Muscle of leg (tissue), 11 donors: ENCODE measurements around the gene KRT84. TPM values are rescaled to one million over a fixed set of nuclear protein-coding genes. Genes with fewer than 3 reads are reported as not detected.

ENCODE experiments used
- DNase-seq: peaks from one replicate; pipeline ENCODE4 v3.0.0; 2013
- H3K27ac ChIP-seq: one replicate; pipeline ENCODE4 v1.5.1; 2013; ENCODE audit warnings: mild to moderate bottlenecking, low read length, control low read depth
- H3K27me3 ChIP-seq: one replicate; pipeline ENCODE4 v1.6.1; 2013; ENCODE audit warnings: low read length; ENCODE audit not compliant: control insufficient read depth, insufficient read depth
- H3K36me3 ChIP-seq: one replicate; pipeline ENCODE4 v1.6.1; 2013; ENCODE audit warnings: low read length; ENCODE audit not compliant: control insufficient read depth, insufficient read depth
- H3K4me1 ChIP-seq: one replicate; pipeline ENCODE4 v1.6.1; 2013; ENCODE audit warnings: low read length; ENCODE audit not compliant: control insufficient read depth, insufficient read depth
- H3K4me3 ChIP-seq: one replicate; pipeline ENCODE4 v1.5.1; 2013; ENCODE audit warnings: low read length, control low read depth
- H3K9me3 ChIP-seq: replicated peaks from 2 replicates; pipeline ENCODE4 v1.6.1; 2013; ENCODE audit warnings: low read depth, low read length; ENCODE audit not compliant: control insufficient read depth
- WGBS: methylation state at CpG from one replicate; pipeline ENCODE4 v1.1.5; 2013; ENCODE audit warnings: missing lambda C conversion rate; ENCODE audit not compliant: insufficient coverage; 5-methylcytosine and 5-hydroxymethylcytosine counted together
- polyA plus RNA-seq, 8 donors: library from polyadenylated mRNA; unstranded; fragments of 120-200 nt; gene quantifications; one replicate each; pipeline versions ENCODE4 v1.2.1 to v1.2.3, GENCODE V29; 2013; ENCODE audit warnings: inconsistent platforms in 1 of 8, low replicate concordance in 1 of 8; ENCODE audit not compliant: insufficient read length in 8 of 8, insufficient read depth in 1 of 8
- total RNA-seq: library from RNA; stranded (reverse); fragments of 120-200 nt; gene quantifications from one replicate; pipeline ENCODE4 v1.2.4, GENCODE V29; 2013

KRT84 gene
- total and polyA plus RNA-seq, 9 donors, result not detected

GRCh38 chr12:52371716-52372115 is 13.7 kb downstream of the KRT84 start:
- no peaks in the 10 kb centered on the region for H3K36me3 ChIP-seq
- 67% methylated on average over 3 of the region's 3 CpGs for WGBS
- H3K27me3 ChIP-seq, result peaks cover 14% of the 10 kb centered on the region
- H3K4me1 ChIP-seq, result peaks cover 13% of the 10 kb centered on the region
- no peak for DNase-seq
- no peaks in the 10 kb centered on the region for H3K9me3 ChIP-seq
- peak overlapping the region; percentile 25 for H3K27ac ChIP-seq
- H3K4me3 ChIP-seq, result no peak overlapping the region

- no peak overlapping the region for H3K4me3 ChIP-seq
- WGBS, result 21% methylated on average over 8 of the region's 12 CpGs
- H3K36me3 ChIP-seq, result no peaks in the 10 kb centered on the region
- H3K4me1 ChIP-seq, result peaks cover 13% of the 10 kb centered on the region
- DNase-seq, result peak; percentile 95
- peaks cover 14% of the 10 kb centered on the region for H3K27me3 ChIP-seq
- H3K27ac ChIP-seq, result peak overlapping the region; percentile 44
- no peaks in the 10 kb centered on the region for H3K9me3 ChIP-seq
Observed at GRCh38 chr12:52370926-52371608, 14.4 kb downstream of the KRT84 start.

GRCh38 chr12:52369809-52370208 is 15.6 kb downstream of the KRT84 start:
- WGBS, result 80% methylated on average over 6 of the region's 6 CpGs
- H3K4me1 ChIP-seq, result peaks cover 13% of the 10 kb centered on the region
- H3K36me3 ChIP-seq, result no peaks in the 10 kb centered on the region
- H3K9me3 ChIP-seq, result no peaks in the 10 kb centered on the region
- no peak for DNase-seq
- H3K27ac ChIP-seq, result no peak overlapping the region
- no peak overlapping the region for H3K4me3 ChIP-seq
- H3K27me3 ChIP-seq, result peaks cover 14% of the 10 kb centered on the region

- no peaks in the 10 kb centered on the region for H3K9me3 ChIP-seq
- H3K4me3 ChIP-seq, result no peak overlapping the region
- WGBS, result no CpG with 5 or more reads among the region's 3 CpGs
- H3K4me1 ChIP-seq, result peaks cover 16% of the 10 kb centered on the region
- H3K36me3 ChIP-seq, result no peaks in the 10 kb centered on the region
- no peak for DNase-seq
- H3K27ac ChIP-seq, result no peak overlapping the region
- peaks cover 14% of the 10 kb centered on the region for H3K27me3 ChIP-seq
Observed at GRCh38 chr12:52369211-52369610, 16.2 kb downstream of the KRT84 start.

- Histone ChIP-seq H3K4me3 (no peak overlapping the region), H3K27ac (no peak overlapping the region), H3K27me3 (peaks cover 18% of the 10 kb centered on the region), H3K36me3 (no peaks in the 10 kb centered on the region), H3K9me3 (no peaks in the 10 kb centered on the region), H3K4me1 (peaks cover 16% of the 10 kb centered on the region)
- DNase-seq, result no peak
- WGBS, result 94% methylated on average over 2 of the region's 3 CpGs
Observed at GRCh38 chr12:52368508-52368907, 16.9 kb downstream of the KRT84 start.

GRCh38 chr12:52367876-52368275 is 17.6 kb downstream of the KRT84 start:
- H3K9me3 ChIP-seq, result no peaks in the 10 kb centered on the region
- no peak for DNase-seq
- H3K27ac ChIP-seq, result no peak overlapping the region
- 74% methylated on average over 5 of the region's 6 CpGs for WGBS
- no peaks in the 10 kb centered on the region for H3K36me3 ChIP-seq
- H3K4me1 ChIP-seq, result peaks cover 16% of the 10 kb centered on the region
- peaks cover 18% of the 10 kb centered on the region for H3K27me3 ChIP-seq
- H3K4me3 ChIP-seq, result no peak overlapping the region

GRCh38 chr12:52366738-52367485 is 18.5 kb downstream of the KRT84 start, which contains the start of gene KRT85:
Gene KRT85 (minus strand): TSS chr12:52367481. CDS start chr12:52367405, 76 bp downstream.
- H3K4me1 ChIP-seq, result peaks cover 16% of the 10 kb centered on the region
- 75% methylated on average over 31 of the region's 42 CpGs for WGBS
- no peak within 1 kb of the TSS for H3K27ac ChIP-seq
- no peak within 1 kb of the TSS for H3K4me3 ChIP-seq
- DNase-seq, result no peak
- H3K9me3 ChIP-seq, result no peaks in the 10 kb centered on the region
- peaks cover 18% of the 10 kb centered on the region for H3K27me3 ChIP-seq
- H3K36me3 ChIP-seq, result no peaks in the 10 kb centered on the region

GRCh38 chr12:52364901-52365489 is 20.5 kb downstream of the KRT84 start:
- DNase-seq, result no peak
- Histone ChIP-seq H3K27me3 (peaks cover 19% of the 10 kb centered on the region), H3K9me3 (no peaks in the 10 kb centered on the region), H3K4me1 (peaks cover 17% of the 10 kb centered on the region), H3K27ac (no peak overlapping the region), H3K4me3 (no peak overlapping the region), H3K36me3 (no peaks in the 10 kb centered on the region)
- 76% methylated on average over 13 of the region's 14 CpGs for WGBS

GRCh38 chr12:52364061-52364460 is 21.4 kb downstream of the KRT84 start:
- no peaks in the 10 kb centered on the region for H3K9me3 ChIP-seq
- peaks cover 24% of the 10 kb centered on the region for H3K4me1 ChIP-seq
- H3K4me3 ChIP-seq, result no peak overlapping the region
- 80% methylated on average over 1 of the region's 7 CpGs for WGBS
- H3K36me3 ChIP-seq, result no peaks in the 10 kb centered on the region
- H3K27me3 ChIP-seq, result peaks cover 17% of the 10 kb centered on the region
- DNase-seq, result no peak
- no peak overlapping the region for H3K27ac ChIP-seq

GRCh38 chr12:52363111-52363679 is 22.3 kb downstream of the KRT84 start:
- Histone ChIP-seq H3K27me3 (peaks cover 15% of the 10 kb centered on the region), H3K27ac (no peak overlapping the region), H3K36me3 (no peaks in the 10 kb centered on the region), H3K4me3 (no peak overlapping the region), H3K9me3 (no peaks in the 10 kb centered on the region), H3K4me1 (peaks cover 28% of the 10 kb centered on the region)
- 96% methylated on average over 10 of the region's 12 CpGs for WGBS
- DNase-seq, result no peak
